IMR-90 (cell line): ENCODE measurements around the gene GNL3. TPM values are rescaled to one million over a fixed set of nuclear protein-coding genes. Genes with fewer than 3 reads are reported as not detected.

Experiments
- ATAC-seq: fragments of 200-7000 bp; cut with Tn5 transposase; 2 replicates; pipeline ENCODE4 v1.9.1; 2020; ENCODE audit warnings: low read depth, mild to moderate bottlenecking, moderate library complexity
- BruUV-seq: library from RNA; stranded (reverse); fragments of 400-500 nt; replicated peaks from 2 replicates; lab custom pipeline; 2021; lab: Mats Ljungman, UMichigan
- CTCF ChIA-PET: fragments of 300-600 bp; formaldehyde crosslinking; extraction: SDS; loops from one replicate; lab custom pipeline; 2021; ENCODE audit warnings: antibody characterized with exemption; lab: Yijun Ruan, JAX
- POLR2A ChIA-PET: fragments of 300-600 bp; sonication (Branson Sonifier 250); formaldehyde crosslinking; loops from one replicate; lab custom pipeline; 2022; ENCODE audit warnings: antibody characterized with exemption; ENCODE audit not compliant: unreplicated experiment; lab: Charles Lee
- DNase-seq: peaks from one replicate; pipeline ENCODE4 v3.0.0; 2013
- H2AFZ ChIP-seq: replicated peaks from 2 replicates; pipeline ENCODE3; 2013; ENCODE audit warnings: low read length, mild to moderate bottlenecking; ENCODE audit not compliant: poor library complexity
- H2AK5ac ChIP-seq: 2 replicates; pipeline ENCODE4 v1.6.1; 2013; ENCODE audit warnings: low read depth, low read length, inconsistent platforms
- H2AK9ac ChIP-seq: replicated peaks from 2 replicates; pipeline ENCODE3; 2013; ENCODE audit warnings: mild to moderate bottlenecking, low read depth, low read length, moderate library complexity; ENCODE audit not compliant: poor library complexity
- H2BK120ac ChIP-seq: 2 replicates; pipeline ENCODE4 v1.6.1; 2013; ENCODE audit warnings: low read depth, low read length, inconsistent platforms
- H2BK15ac ChIP-seq: 3 replicates; pipeline ENCODE4 v1.6.1; 2013; ENCODE audit warnings: low read depth, low read length, inconsistent platforms
- H2BK20ac ChIP-seq: 2 replicates; pipeline ENCODE4 v1.6.1; 2013; ENCODE audit warnings: low read depth, mild to moderate bottlenecking, inconsistent platforms, low read length, moderate library complexity
- H2BK5ac ChIP-seq: 2 replicates; pipeline ENCODE4 v1.6.1; 2013; ENCODE audit warnings: mild to moderate bottlenecking, low read depth, low read length, inconsistent platforms; ENCODE audit not compliant: poor library complexity, severe bottlenecking
- H3K14ac ChIP-seq: replicated peaks from 2 replicates; pipeline ENCODE4 v1.6.1; 2013; ENCODE audit warnings: low read depth, low read length, inconsistent platforms
- H3K18ac ChIP-seq: 2 replicates; pipeline ENCODE4 v1.6.1; 2013; ENCODE audit warnings: low read depth, low read length, control low read depth
- H3K23ac ChIP-seq: 2 replicates; pipeline ENCODE4 v1.6.1; 2013; ENCODE audit warnings: low read depth, low read length, inconsistent platforms
- H3K27ac ChIP-seq: 2 replicates; pipeline ENCODE4 v1.5.1; 2013; ENCODE audit warnings: mild to moderate bottlenecking, control low read depth, low read length; ENCODE audit not compliant: insufficient read depth
- H3K27me3 ChIP-seq: 2 replicates; pipeline ENCODE4 v1.6.1; 2013; ENCODE audit warnings: low read length; ENCODE audit not compliant: control insufficient read depth, insufficient read depth
- H3K36me3 ChIP-seq: 2 replicates; pipeline ENCODE4 v1.6.1; 2013; ENCODE audit warnings: low read length, mixed read lengths; ENCODE audit not compliant: control insufficient read depth, insufficient read depth
- H3K4ac ChIP-seq: 2 replicates; pipeline ENCODE4 v1.6.1; 2013; ENCODE audit warnings: low read depth, low read length, inconsistent platforms
- H3K4me1 ChIP-seq: 2 replicates; pipeline ENCODE4 v1.6.1; 2013; ENCODE audit warnings: low read length, mixed read lengths; ENCODE audit not compliant: control insufficient read depth, insufficient read depth
- H3K4me2 ChIP-seq: 2 replicates; pipeline ENCODE4 v1.6.1; 2013; ENCODE audit warnings: low read depth, mild to moderate bottlenecking, control low read depth, low read length, moderate library complexity
- H3K4me3 ChIP-seq: 2 replicates; pipeline ENCODE4 v1.5.1; 2013; ENCODE audit warnings: low read depth, mild to moderate bottlenecking, control low read depth, low read length, moderate library complexity; ENCODE audit not compliant: insufficient read depth
- H3K56ac ChIP-seq: 2 replicates; pipeline ENCODE4 v1.6.1; 2013; ENCODE audit warnings: low read length, inconsistent platforms; ENCODE audit not compliant: insufficient read depth; ENCODE audit errors: extremely low read depth
- H3K79me1 ChIP-seq, 2 experiments: 2 replicates each; pipeline ENCODE4 v1.6.1; 2013; ENCODE audit warnings: low read length in 2 of 2, inconsistent platforms in 1 of 2, low read depth in 1 of 2
- H3K9ac ChIP-seq: 2 replicates; pipeline ENCODE4 v1.6.1; 2013; ENCODE audit warnings: low read depth, low read length, control low read depth
- H3K9me1 ChIP-seq: 2 replicates; pipeline ENCODE4 v1.6.1; 2013; ENCODE audit warnings: low read length, inconsistent platforms; ENCODE audit not compliant: insufficient read depth
- H3K9me3 ChIP-seq: 2 replicates; pipeline ENCODE4 v1.6.1; 2013; ENCODE audit warnings: low read length; ENCODE audit not compliant: control insufficient read depth, insufficient read depth
- H4K20me1 ChIP-seq: 2 replicates; pipeline ENCODE4 v1.6.1; 2013; ENCODE audit warnings: low read length, inconsistent platforms; ENCODE audit not compliant: insufficient read depth
- H4K5ac ChIP-seq: 2 replicates; pipeline ENCODE4 v1.6.1; 2013; ENCODE audit warnings: mild to moderate bottlenecking, low read depth, low read length, control low read depth
- H4K8ac ChIP-seq, 2 experiments: 2 replicates each; pipeline ENCODE4 v1.6.1; 2013; ENCODE audit warnings: low read depth in 2 of 2, low read length in 2 of 2, control low read depth in 1 of 2, inconsistent platforms in 1 of 2
- H4K91ac ChIP-seq: 2 replicates; pipeline ENCODE4 v1.6.1; 2013; ENCODE audit warnings: low read depth, low read length, inconsistent platforms; ENCODE audit not compliant: insufficient read depth
- BHLHE40 ChIP-seq: fragments of 150-350 bp; IDR thresholded peaks from 2 replicates; pipeline ENCODE4 v1.6.1; 2016; ENCODE audit warnings: mild to moderate bottlenecking, low read depth, low read length
- CEBPB ChIP-seq: IDR thresholded peaks from 2 replicates; pipeline ENCODE4 v1.6.1; 2012; ENCODE audit warnings: low read depth, low read length, improper control_type of control experiment
- CHD1 ChIP-seq: IDR thresholded peaks from 2 replicates; pipeline ENCODE4 v1.6.1; 2012; ENCODE audit warnings: low read depth, low read length, improper control_type of control experiment
- CTCF ChIP-seq: conservative IDR thresholded peaks from 2 replicates; pipeline ENCODE4 v1.5.1; 2012; ENCODE audit warnings: mild to moderate bottlenecking, low read depth, low read length, improper control_type of control experiment
- ELK1 ChIP-seq: fragments of 150-350 bp; IDR thresholded peaks from 2 replicates; pipeline ENCODE4 v1.6.1; 2016; ENCODE audit warnings: low read depth, mild to moderate bottlenecking, low read length, moderate library complexity, borderline replicate concordance
- FOS ChIP-seq: fragments of 150-350 bp; IDR thresholded peaks from 2 replicates; pipeline ENCODE4 v1.6.1; 2016; ENCODE audit warnings: low read depth, low read length
- MAFK ChIP-seq: IDR thresholded peaks from 2 replicates; pipeline ENCODE4 v1.6.1; 2012; ENCODE audit warnings: low read depth, low read length, improper control_type of control experiment
- MXI1 ChIP-seq: IDR thresholded peaks from 2 replicates; pipeline ENCODE4 v1.6.1; 2012; ENCODE audit warnings: low read depth, mild to moderate bottlenecking, low read length, moderate library complexity, borderline replicate concordance
- NFE2L2 ChIP-seq: fragments of 150-350 bp; IDR thresholded peaks from 2 replicates; pipeline ENCODE4 v1.6.1; 2016; ENCODE audit warnings: low read depth, mild to moderate bottlenecking, low read length
- POLR2A ChIP-seq: IDR thresholded peaks from 2 replicates; pipeline ENCODE4 v1.6.1; 2012; ENCODE audit warnings: mild to moderate bottlenecking, low read depth, low read length
- RAD21 ChIP-seq: IDR thresholded peaks from 2 replicates; pipeline ENCODE4 v1.6.1; 2012; ENCODE audit warnings: low read length, improper control_type of control experiment
- RCOR1 ChIP-seq: IDR thresholded peaks from 2 replicates; pipeline ENCODE4 v1.6.1; 2012; ENCODE audit warnings: mild to moderate bottlenecking, low read length, improper control_type of control experiment; ENCODE audit not compliant: insufficient replicate concordance
- RFX5 ChIP-seq: IDR thresholded peaks from 2 replicates; pipeline ENCODE4 v1.8.0; 2012; ENCODE audit warnings: low read depth, mild to moderate bottlenecking, low read length, moderate library complexity
- SMC3 ChIP-seq: fragments of 150-350 bp; IDR thresholded peaks from 2 replicates; pipeline ENCODE4 v1.6.1; 2016; ENCODE audit warnings: low read depth, mild to moderate bottlenecking, antibody characterized with exemption, low read length, moderate library complexity
- USF2 ChIP-seq: fragments of 150-350 bp; IDR thresholded peaks from 2 replicates; pipeline ENCODE4 v1.6.1; 2017; ENCODE audit warnings: mild to moderate bottlenecking, antibody characterized with exemption, low read length, low read depth
- WGBS, 2 experiments: methylation state at CpG; one replicate each; pipeline versions ENCODE4 v1.1.5 to v1.1.7; 2013; ENCODE audit warnings: missing lambda C conversion rate in 2 of 2; ENCODE audit not compliant: insufficient read length in 1 of 2; ENCODE audit errors: extremely low coverage in 2 of 2; 5-methylcytosine and 5-hydroxymethylcytosine counted together
- dilution Hi-C: fragments of 300-500 bp; cut with HindIII; formaldehyde crosslinking; loops from one replicate; pipeline ENCODE4 v1.14.3; 2018; ENCODE audit warnings: low sequenced_read_pairs; ENCODE audit not compliant: unreplicated experiment
- in situ Hi-C: fragments of 300-500 bp; cut with MboI; formaldehyde crosslinking; loops from 3 replicates; pipeline ENCODE4 v1.14.3; 2019; ENCODE audit warnings: low sequenced_read_pairs, inconsistent platforms, mixed read lengths
- intact Hi-C: fragments of 100-400 bp; cut with micrococcal nuclease; formaldehyde crosslinking; loops from 2 replicates; pipeline ENCODE4 v1.10.0; 2022
- polyA plus RNA-seq, 3 experiments: library from polyadenylated mRNA; depleted of rRNA; stranded (reverse); fragments of >200 nt; gene quantifications; 2 replicates each; pipeline ENCODE4 v1.2.3, GENCODE V29; 2012; ENCODE audit warnings: low replicate concordance in 1 of 3
- total RNA-seq: library from RNA; depleted of rRNA; stranded (reverse); fragments of >200 nt; gene quantifications from 2 replicates; pipeline ENCODE4 v1.2.3, GENCODE V29; 2012

The GNL3 gene
- total and polyA plus RNA-seq, 2 of the 4 experiments (the other 2 are of a cell fraction): 66.0 to 90.4 TPM

- POLR2A ChIA-PET: no interaction called here
- in situ Hi-C loops (no loop called here), intact Hi-C loops (no loop called here), dilution Hi-C loops (no loop called here)
- BruUV-seq: no TSS peak
- Histone ChIP-seq H2AK5ac (no peak overlapping the region), H3K4me3 (no peak overlapping the region), H2BK120ac (no peak overlapping the region), H2AK9ac (no peak overlapping the region), H2BK5ac (no peak overlapping the region), H4K5ac (no peak overlapping the region), H3K4me2 (no peak overlapping the region), H3K56ac (no peak overlapping the region), H2AFZ (no peak overlapping the region), H4K20me1 (0 out of 2 replicates have a peak, but pooled peaks cover 1% of the 10 kb centered on the region), H3K4me1 (no peaks in the 10 kb centered on the region), H3K79me1 (peaks cover 4 to 16% of the 10 kb centered on the region in 2 experiments; a peak in 3 of 4 replicates), H2BK20ac (no peak overlapping the region), H4K8ac (no peak overlapping the region), H2BK15ac (no peak overlapping the region), H3K27me3 (no peaks in the 10 kb centered on the region), H3K27ac (no peak overlapping the region), H3K9me3 (no peaks in the 10 kb centered on the region), H3K36me3 (peaks cover 12% of the 10 kb centered on the region), H4K91ac (no peak overlapping the region), H3K23ac (no peak overlapping the region), H3K14ac (no peak overlapping the region), H3K9me1 (0 out of 2 replicates have a peak, but pooled peaks cover 4% of the 10 kb centered on the region), H3K18ac (no peak overlapping the region), H3K4ac (no peak overlapping the region), H3K9ac (no peak overlapping the region)
- WGBS, 2 experiments: 89% methylated on average over 5 of the region's 17 CpGs; no CpG with 5 or more reads in 1 of the 2 experiments
- ATAC-seq (no peak), DNase-seq (no peak)
- CTCF ChIA-PET: no interaction called here
- TF ChIP-seq BHLHE40 (no peak), RFX5 (no peak), FOS (no peak), SMC3 (no peak), MXI1 (no peak), ELK1 (no peak), NFE2L2 (no peak), POLR2A (no peak), USF2 (no peak), CEBPB (no peak), RAD21 (no peak), MAFK (no peak), RCOR1 (no peak), CHD1 (no peak), CTCF (no peak)
Measured at GRCh38 chr3:52712291-52713212, 26.7 kb downstream of the GNL3 start.
